ENCODE data around the gene SCRT2.

Gene SCRT2

DNA sequence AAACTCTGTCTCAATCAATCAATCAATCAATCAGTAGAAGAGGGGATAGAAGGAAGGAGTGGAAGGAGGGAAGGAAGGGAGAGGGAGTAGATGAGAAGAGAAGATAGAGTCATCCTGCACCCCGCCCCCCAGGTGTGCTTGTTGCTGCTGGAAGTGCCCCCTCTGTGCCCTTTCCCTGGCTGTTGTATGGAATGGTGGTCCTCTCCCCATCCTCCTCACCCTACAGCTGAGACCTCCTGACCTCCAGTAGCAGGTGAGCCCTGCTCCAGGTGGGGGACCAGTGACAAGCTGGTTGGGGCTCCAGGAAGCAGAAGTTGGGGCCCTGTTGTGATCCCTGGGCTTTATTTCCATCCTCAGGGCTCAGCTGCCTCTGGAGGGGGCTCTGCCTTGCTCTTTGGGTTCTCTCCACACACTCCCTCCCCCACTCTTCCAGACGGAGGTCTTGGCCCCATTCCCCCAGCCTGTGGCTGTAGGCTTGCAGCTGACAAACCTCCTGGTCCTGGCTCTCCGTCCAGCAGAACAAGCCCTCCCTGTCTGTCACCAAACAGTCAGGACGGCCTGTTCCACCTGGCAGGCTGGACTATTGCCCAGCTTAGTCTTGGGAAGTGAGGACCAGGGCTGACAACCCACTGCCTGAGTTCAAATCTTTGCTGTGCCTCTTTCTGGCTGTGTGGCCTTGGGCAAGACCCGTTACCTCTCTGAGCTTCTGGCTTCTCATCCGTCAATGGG is 26.0 kb upstream of the SCRT2 start:
- TF ChIP-seq, protein P1, sequence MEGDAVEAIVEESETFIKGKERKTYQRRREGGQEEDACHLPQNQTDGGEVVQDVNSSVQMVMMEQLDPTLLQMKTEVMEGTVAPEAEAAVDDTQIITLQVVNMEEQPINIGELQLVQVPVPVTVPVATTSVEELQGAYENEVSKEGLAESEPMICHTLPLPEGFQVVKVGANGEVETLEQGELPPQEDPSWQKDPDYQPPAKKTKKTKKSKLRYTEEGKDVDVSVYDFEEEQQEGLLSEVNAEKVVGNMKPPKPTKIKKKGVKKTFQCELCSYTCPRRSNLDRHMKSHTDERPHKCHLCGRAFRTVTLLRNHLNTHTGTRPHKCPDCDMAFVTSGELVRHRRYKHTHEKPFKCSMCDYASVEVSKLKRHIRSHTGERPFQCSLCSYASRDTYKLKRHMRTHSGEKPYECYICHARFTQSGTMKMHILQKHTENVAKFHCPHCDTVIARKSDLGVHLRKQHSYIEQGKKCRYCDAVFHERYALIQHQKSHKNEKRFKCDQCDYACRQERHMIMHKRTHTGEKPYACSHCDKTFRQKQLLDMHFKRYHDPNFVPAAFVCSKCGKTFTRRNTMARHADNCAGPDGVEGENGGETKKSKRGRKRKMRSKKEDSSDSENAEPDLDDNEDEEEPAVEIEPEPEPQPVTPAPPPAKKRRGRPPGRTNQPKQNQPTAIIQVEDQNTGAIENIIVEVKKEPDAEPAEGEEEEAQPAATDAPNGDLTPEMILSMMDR (IDR thresholded peaks at IDR 0.05; ENCODE audit: low read depth, low read length, missing control alignments) = no peak
- H3K4me3 ChIP-seq (replicated peaks; ENCODE audit: low read depth, low read length) = no peak overlapping the region
- no peak for DNase-seq (ENCODE audit: extremely low read depth, low read depth)

DNA sequence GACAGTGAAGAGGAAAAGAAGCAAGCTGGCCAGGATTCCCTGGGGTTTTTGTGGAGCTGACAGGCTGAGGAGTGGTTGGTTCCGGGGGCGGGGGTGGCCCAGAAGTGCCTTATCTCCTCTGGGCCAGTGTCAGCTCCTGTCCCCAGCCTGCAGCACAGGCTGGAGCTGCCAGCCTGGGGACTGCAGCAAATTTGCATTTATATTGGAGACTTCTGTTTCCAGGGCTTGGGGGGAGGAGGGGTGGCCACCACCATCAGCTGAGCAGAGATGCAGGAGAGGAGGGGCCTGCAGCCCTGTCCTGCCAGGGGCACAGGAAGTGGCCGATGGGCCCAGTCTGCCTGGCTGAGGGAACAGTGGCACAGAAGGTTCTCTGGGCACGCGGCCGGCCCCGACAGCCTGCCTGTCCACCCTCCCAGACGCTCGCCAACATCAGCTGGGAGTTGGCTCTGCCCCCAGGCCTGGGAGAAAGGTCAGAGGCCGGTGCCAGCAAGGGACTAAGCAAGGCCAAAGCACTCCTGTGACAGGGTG is 24.3 kb upstream of the SCRT2 start:
- H3K4me3 ChIP-seq (replicated peaks; ENCODE audit: low read depth, low read length) = no peak overlapping the region
- TF ChIP-seq, protein P1 (IDR thresholded peaks at IDR 0.05; ENCODE audit: low read depth, low read length, missing control alignments) = no peak
- DNase-seq (ENCODE audit: extremely low read depth, low read depth) = no peak

DNA sequence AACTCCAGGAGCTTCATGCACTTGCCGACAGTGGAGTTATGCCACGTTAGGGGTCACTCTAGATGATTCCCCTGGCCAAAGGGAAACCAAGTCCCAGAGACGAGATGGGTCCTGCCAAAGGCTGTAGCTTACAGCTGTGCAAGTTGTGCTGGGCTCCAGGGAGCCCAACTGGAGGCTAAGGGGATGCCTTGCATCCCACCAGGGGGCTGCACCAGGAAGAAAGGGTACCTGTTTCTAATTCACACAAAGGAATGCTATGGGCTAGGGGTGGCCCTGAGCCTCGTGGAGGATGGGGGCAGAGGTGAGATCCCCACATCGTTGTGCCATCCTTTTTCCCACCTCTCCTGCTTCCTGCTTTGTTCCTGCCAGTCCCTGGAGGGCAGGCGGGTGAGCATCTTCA is 23.7 kb upstream of the SCRT2 start:
- no peak for DNase-seq (ENCODE audit: extremely low read depth, low read depth)
- no peak overlapping the region for H3K4me3 ChIP-seq (replicated peaks; ENCODE audit: low read depth, low read length)
- TF ChIP-seq, protein P1 (IDR thresholded peaks at IDR 0.05; ENCODE audit: low read depth, low read length, missing control alignments) = no peak

DNA sequence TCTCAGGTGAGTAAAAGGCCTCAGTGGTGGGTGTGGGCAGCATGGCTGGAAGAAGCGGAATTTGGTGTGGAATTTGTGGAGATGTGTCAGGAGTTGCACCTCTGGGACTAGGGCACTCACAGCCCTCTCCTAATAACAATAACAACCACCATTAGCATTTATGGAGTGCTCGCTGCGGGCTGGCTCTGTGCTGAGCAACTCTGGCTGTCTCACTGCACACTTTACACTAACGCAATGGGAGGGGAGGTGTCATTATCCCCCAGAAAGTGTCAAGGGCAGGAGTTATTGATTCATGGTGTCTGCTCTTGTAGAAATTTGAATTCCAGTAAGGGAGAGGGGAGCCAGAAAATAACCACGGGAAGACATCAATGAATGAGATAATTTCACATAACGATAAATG is 22.7 kb upstream of the SCRT2 start:
- DNase-seq (ENCODE audit: extremely low read depth, low read depth) = no peak
- no peak overlapping the region for H3K4me3 ChIP-seq (replicated peaks; ENCODE audit: low read depth, low read length)
- TF ChIP-seq, protein P1 (IDR thresholded peaks at IDR 0.05; ENCODE audit: low read depth, low read length, missing control alignments) = no peak

DNA sequence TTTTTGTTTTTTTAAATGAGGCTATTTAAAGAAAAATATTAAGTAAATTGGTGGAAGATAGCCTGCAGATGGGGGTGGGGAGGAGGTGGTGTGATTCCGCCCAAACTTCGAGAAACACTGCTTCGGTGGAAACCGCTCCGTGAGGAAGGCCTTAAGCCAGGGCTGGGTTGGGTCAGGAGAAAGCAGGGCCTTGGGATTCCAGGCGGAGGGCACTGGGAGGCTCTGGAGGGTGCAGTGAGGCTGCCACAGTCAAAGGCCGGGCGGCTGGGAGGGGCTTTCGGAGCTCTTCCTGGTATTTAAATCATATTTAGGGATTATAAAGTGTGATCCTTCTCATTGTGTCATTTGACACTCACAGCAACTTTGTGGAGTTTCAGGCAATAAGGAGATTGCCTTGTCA is 22.2 kb upstream of the SCRT2 start:
- no peak overlapping the region for H3K4me3 ChIP-seq (replicated peaks; ENCODE audit: low read depth, low read length)
- no peak for DNase-seq (ENCODE audit: extremely low read depth, low read depth)
- TF ChIP-seq, protein P1 (IDR thresholded peaks at IDR 0.05; ENCODE audit: low read depth, low read length, missing control alignments) = no peak

DNA sequence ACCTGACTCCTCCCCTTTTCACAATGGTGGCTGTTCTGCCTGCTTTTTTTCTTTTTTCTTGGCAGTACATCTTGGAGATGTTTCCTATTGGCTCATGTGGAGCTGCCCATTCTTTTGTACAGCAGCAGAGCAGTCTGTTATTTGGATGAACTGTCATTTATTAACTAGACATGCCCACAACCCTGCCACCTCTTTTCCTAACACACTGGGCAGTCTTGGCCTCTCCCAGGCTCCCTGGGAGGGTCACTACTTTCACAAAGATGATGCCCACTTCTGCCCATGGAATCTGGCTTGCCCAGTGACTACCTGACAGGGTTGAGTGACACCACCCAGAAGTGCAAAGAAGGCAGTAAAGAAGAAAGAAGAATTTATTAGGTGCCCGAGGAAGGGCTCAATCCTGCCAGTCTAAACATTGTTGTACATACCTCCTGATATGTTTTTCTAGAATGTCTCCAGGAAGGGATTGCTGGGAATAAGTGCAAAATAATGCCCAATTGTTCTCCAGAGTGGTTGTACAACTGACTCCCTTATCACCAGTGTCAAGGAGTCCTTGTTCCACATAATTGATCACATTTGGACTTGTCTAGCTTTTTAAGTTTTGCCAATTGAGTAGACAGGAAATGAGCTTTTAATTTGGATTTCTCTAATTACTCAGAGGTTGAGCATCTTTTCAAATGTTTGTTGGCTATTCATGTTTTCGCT is 19.7 kb upstream of the SCRT2 start:
- TF ChIP-seq, protein P1 (IDR thresholded peaks at IDR 0.05; ENCODE audit: low read depth, low read length, missing control alignments) = no peak
- no peak for DNase-seq (ENCODE audit: extremely low read depth, low read depth)
- H3K4me3 ChIP-seq (replicated peaks; ENCODE audit: low read depth, low read length) = no peak overlapping the region

All from HFF-Myc (cell line).